Measurements from ENCODE around the gene TEAD4. TPM values are rescaled to one million over a fixed set of nuclear protein-coding genes. Genes with fewer than 3 reads are reported as not detected.

The TEAD4 gene
- polyA plus RNA-seq, 12 donors: 39.9 to 122 (median 83.1) TPM; not detected in 1

DNA sequence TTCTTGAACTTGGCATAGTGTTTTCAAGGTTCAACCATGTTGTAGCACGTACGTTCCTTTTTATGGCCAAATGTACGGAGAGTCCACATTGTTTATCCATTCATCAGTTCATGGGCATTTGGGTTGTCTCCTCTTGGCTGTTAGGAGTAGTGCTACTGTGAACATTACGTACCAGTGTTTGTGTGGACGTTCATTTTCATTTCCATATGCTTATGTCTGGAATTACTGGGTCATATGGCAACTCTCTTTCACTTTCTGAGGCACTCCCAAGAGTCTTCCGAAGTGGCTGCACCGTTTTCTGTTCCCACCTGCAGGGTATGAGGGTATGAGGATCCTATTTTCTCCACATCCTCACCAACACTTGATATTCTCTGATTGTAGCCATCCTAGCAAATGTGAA lies 68.9 kb downstream of the TEAD4 start:
- no peak for DNase-seq

DNA sequence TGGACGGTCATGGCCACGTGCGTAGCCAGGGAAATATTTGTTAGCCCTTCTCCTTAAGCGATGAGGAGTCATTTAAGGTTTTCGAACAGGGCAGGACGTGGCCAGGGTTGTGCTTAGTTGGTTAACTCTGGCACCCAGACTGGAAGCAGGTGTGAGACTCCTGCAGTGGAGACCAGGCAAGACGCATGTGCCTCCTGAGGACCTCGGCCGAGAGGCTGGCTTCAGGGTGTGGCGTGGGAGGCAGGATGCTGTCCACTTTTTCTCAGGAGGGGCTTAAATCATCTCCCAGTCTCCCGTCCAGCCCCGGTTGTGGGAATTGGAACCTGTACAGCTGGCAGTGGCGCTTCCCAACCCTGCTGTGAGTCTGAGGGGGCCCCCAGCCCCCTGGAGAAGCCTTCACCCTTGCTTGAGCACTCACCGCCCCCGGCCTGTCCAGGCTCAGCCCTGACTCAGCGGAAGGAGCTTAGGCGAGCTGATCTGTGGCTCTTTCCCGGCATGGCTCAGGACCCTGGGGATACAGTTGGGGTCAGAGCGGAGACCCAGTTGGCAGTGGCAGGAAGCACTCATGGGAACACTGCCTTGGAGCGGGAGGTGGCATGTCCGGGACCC lies 71.7 kb downstream of the TEAD4 start:
- no peak for DNase-seq

DNA sequence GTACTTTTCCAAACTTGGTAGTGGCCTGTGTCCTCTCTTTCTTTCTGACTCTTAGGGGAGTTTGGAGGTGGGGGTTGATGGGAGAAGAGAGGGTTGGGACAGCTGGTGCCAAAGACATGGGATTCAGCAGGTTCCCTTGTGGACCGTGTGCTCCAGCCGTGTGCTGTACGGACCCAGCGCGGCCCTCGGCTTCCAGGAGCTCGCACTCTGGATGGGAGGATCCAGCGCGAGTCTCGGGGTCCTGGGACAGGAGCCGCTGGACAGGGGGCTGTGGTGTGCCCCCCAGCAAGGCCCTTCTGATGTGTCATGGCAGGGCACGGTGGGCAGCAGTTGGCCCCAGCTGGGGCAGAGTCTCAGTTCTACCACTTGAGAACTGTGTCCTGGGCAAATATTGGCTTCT lies 73.0 kb downstream of the TEAD4 start:
- DNase-seq: no peak

DNA sequence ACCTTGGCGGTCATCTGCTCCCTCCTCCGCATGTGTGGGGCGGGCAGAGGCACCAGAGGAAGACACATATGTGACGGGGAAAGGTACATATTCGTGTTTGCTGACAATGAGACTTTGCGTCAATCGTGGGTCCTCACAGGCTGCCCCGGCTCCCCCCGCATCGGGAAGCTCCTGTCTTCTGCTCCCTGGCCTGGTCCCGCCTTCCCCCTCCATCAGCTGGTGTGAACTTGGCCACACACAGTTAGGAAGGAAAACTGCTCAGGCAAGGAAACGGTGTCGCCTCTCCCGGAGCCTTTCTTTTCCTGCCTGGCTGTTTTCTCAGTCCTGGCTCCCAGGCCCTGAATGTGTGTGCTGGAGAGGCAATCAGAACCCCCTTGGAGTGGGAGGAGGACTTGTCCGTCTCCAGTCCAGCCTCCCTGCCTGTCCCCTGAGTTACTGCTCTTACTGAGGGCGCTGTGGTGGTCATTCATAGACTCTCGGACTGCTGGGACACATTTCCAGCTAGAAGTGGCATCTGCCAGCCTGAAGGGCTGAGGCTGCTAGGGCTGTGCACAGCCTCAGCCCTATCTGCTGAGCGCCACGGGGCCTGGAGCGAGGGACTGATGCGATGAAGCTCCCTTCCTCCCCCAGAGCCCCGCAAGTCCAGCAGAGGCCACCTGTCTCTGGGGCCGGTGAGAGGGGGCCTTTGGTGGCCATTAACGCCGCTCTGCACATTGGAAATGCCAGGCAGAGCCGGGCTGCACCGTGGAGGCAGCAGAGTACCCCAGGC lies 73.8 kb downstream of the TEAD4 start:
- DNase-seq: no peak

DNA sequence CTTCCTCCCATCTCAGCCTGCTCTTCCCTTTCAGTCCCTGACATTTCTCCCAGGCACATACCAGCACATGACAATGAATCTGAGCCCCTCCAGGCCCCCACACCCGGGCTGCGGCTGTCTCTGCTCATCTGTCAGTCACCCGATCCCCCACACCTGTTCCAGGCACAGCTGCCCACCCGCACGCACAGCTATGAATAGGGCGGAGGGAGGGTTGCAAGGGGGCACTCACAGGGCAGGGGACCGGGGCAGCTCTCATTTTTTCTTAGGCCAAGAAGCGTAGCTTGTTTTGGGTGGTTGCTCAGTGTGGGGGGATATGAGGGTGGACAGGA lies 74.3 kb downstream of the TEAD4 start:
- DNase-seq: peak; percentile 56

DNA sequence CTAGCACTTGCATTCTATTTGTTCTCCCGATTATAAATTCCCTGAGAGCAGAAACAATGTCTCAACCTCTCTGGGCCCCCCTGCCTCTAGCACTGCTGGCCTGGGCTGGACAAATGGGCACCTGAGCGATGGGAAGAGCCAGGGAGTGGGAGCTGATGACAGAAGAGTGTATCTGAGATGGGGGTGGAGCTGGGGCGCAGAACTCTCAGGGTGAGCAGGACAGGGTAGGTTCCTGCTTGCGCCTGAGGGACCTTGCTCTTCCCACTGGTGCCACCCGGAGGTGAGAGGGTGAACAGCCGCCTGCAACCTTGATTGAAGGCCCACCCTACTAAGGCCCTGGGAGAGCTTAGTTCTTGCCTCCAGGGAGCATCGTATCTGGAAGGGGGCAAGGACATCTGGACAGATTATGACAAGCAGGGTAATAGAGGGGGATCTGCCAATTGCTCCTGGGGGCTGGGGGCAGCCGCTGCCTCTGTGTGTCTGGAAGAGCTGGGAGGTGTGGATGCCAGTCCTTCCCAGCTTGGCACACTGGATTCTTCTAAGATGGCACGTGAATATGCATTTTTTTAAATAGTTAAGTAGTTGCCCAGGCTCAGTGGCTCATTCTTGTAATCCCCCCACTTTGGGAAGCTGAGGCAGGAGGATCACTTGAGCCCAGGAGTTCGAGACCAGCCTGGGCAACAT lies 75.0 kb downstream of the TEAD4 start:
- DNase-seq: no peak

DNA sequence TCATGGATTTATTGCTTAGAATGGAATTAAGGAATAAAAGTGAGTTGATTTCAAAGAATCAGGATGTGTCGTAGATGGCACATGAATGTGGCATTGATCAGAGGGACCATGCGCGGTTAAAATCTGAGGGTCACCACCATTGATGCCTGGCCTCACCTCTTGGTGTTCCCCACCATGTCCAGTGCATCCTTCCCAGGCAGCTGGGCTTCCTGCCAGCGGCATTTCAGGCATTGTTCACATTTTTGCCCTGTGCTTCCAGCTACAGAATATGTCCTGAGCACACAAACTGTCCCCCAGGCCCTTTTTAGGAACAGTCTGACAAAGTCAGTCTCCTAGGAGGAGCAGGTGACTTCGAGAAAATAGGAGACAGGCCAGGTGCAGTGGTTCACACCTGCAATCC lies 76.0 kb downstream of the TEAD4 start:
- DNase-seq: no peak

DNA sequence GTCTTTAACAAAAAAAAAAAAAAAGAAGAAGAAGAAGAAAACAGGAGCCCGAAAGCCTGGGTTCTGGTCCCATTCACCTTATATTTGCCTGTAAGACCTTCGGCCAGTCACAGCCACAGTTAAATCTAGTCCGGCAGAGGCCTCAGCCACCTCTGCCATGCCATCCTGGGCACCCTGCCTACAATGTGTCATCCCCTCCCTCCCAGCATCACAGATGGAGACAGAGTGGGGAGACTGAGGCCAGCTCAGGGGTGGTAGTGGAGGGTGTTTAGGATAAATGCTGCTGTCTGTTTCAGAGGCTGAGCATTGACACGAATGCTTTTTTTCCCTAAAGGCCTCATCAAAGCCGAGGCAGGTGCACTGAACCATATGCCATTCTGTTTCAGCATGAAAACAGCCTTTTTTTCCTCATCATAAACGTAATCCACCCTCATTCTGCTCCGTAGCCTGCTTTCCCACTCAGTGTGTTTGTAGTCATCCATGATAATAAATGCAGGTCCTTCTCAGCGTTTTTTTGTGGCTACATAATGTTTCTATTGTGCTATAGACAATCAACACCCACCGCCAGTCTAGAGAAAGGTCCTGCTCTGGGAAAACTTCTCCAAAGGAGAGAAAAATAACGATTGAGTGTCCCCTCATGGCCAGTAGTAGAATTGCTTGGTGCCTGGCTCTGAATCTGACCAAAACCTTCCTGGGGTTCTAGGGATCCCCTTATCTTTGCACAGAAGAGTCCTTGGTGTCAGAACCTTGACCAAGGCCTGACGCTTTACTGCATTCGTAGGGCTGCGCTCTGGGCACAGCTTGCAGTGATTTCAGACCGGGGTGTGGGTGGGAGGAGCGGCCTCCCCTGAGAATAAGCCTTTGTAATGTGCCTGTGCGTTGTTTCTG lies 76.9 kb downstream of the TEAD4 start:
- DNase-seq: no peak

DNA sequence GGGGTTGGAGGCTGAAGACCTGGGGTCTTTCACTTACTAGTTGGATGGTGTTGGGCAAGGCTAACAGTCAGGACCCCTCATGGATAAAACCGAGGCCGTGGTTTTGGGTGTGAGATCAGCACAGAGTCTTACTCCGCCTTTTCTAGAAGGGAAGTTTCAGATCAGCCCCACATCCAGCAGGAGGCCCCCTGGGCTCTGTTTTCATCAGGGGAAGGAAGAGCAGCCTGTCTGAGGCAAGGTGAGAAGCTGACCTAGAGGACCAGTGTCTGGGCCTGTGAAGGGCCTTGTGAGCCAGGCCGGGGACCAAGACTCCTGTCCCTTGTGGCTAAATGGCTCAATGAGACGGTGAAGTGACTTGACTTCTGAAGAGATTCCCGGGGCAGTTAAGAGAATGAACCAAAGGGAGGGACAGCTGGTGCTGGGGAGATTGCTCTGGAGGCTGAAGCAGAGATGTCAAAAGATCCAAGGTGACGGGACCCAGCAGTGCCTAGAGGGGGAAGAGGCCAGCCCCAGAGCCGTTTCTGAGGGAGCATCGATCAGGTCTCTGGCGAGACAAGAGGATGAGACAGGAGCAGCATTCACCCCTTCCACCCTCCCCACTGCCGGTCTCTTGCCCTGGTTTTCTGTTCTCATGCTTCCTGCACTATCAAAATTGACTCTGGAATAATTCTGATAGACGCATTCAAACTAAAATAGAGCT lies 77.9 kb downstream of the TEAD4 start:
- DNase-seq: no peak

DNA sequence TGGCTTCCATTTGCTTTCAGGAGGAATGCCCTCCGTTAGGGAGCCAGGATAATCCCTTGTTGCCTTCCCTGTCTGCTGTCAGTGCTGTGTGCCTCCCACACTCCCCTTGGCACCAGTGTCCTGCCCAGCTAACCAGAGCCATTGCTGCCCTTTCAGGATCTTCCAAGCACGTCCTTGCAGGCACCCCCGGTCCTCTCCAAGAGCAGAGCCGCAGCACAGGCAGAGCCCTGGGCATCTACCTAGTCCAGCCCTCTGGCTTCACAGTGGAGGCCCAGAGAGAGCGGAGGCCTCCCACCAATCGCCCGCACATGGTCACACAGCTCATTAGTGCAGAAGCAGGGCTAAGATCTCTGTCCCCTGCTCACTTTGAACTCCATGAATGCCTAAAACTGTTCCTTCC lies 79.0 kb downstream of the TEAD4 start:
- DNase-seq: no peak

DNA sequence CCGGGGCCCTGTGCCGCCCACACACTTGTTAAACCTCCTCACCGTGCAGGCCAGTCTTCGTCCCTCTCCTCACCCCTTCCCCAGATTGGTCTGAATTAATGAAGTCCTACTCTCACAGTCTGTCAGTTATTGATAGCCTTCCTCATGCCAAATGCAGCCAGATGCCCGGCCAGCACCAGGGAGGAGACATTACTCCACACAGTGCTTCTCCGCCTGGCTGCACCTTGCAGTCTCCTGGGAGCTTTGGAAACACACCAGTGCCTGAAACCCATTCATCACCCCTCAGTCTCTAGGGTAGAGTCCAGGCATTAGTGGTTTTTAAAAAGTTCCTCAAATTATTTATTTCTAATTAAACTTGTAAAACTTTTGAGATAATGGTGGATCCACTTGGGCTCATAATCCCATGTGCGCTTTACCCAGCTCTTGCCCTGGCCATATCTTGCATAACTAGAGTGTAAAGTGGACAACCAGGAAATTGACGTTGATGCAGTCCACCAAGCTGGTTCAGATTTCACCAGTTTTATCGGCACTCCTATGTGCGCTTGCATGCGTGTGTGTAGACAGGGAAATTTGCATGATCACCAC lies 79.8 kb downstream of the TEAD4 start:
- no peak for DNase-seq

DNA sequence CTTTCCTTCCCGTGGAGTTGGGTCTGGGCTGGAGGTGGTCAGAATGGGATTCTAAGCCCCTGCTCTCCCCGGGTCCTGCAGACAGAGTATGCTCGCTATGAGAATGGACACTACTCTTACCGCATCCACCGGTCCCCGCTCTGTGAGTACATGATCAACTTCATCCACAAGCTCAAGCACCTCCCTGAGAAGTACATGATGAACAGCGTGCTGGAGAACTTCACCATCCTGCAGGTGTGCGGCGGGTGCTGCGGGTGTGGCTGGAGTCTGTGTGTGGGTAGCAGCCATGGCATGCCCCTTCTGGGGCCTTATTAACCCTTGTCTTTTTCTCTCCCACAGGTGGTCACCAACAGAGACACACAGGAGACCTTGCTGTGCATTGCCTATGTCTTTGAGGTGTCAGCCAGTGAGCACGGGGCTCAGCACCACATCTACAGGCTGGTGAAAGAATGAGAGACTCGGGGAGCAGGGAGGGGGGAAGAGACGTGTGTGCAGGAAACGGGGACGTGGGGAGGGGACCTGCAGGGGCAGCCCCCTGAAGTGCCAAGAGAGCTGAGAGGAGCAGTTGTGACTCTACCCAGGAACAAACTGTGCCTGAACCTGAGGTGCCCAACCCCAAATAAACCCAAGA lies 80.9 kb downstream of the TEAD4 start:
- no peak for DNase-seq

DNA sequence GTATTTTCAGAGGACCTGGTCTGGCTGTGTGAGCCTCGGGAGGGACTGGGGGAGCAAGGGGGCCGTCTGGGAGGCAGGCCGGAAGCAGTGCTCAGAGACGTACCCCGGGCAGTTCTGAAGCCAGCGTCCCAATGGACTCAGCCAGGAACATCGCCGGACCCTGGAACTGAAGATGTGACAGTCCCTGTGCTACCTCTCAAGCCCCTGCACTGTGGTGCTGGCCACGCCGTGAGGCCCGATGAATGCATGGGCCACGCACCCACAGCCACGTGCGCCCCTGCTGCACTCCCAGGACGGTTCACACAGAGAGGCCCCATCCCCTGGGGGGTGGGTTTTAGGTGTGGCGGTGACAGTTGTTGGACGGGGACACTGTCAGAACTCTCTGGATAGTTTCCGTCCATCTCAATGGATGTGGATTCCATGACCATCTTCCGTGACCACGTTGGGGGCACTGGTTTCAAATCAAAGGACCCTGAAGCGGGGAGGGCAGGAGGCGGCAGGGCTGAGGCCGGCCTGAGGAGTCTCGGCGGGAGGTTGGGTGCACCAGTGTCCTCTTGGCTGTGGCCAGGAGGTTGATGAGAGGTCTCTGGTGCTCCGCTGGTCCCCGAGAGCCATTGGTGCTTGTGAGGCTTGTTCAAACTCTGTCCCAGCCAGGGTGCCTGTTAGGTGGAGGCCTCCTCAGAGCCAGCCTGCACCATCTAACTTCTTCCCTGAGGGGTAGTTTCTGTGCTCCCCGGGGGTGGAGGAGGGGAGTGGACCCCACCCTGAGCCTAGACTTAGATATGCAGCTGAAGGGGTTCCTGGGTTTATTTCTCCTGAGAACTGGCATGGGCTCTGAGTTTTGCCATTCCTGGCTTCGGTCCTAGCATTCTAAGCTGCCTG lies 81.7 kb downstream of the TEAD4 start:
- DNase-seq: no peak

DNA sequence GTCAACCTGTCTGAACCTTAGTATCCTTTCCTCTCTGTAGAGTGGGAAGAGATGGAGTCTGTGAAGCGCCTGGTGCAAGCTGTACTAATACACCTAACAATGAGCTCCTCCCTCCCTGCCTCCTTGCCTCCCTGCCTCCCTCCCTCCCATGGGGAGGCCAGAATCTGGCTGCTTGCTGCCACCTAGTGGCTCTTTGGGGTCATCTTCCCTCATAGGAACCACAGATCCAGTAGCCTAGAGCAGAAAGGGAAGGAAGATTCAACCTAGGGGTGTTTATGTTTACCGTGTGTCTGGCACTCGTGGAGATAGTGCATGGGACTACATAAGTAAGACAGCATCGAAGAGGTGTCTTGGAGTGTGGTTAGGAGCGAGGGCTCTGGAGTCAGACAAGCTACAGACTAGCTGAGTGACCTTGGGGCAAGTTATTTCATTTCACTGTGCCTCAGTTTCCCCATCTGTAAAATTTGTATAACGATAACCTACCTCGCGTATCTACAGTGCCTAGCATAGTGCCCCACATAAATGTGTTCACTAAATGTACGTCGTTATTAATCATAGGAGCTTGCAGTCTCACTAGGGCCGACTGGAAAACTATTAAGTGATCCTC lies 82.5 kb downstream of the TEAD4 start:
- peak; percentile 69 for DNase-seq

DNA sequence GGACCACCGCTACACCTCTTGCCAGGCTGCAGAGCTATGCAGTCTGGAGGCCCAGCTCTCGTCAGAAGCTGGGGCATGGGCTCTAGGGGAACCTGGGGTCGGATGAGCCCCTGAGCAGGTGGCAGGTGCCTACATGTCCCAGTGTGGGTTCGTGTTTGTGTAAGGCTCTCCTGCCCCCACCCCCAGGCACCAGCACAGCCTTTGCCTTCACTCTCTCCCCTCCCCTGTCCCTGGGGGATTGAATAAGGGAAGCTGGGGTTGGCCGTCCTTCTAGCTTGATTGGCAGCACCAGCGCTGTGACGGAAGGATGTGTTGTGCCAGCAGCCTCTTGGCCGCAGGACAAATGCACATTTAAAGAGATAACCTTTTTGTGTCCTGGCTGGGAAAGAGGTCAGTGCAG lies 83.2 kb downstream of the TEAD4 start:
- DNase-seq: no peak

DNA sequence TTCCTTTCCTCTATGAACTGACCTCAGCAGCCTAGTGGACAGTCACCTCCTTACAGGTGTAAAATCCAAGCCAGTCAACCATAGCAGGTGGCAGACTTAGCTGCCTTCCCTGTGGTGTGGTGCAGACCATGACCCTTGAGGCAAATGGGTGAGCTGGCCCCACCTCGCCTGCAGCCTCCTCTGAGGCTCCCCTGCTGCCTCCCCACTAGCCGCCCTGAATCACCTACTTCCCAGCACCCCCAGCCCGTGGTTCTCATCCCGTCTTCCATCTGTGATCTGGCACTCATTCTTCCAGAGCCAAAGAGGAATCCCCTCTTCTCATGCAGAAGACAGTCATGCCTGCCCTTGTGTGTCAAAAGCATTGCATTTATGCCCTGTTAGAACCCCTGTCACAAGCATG lies 83.6 kb downstream of the TEAD4 start:
- no peak for DNase-seq

DNA sequence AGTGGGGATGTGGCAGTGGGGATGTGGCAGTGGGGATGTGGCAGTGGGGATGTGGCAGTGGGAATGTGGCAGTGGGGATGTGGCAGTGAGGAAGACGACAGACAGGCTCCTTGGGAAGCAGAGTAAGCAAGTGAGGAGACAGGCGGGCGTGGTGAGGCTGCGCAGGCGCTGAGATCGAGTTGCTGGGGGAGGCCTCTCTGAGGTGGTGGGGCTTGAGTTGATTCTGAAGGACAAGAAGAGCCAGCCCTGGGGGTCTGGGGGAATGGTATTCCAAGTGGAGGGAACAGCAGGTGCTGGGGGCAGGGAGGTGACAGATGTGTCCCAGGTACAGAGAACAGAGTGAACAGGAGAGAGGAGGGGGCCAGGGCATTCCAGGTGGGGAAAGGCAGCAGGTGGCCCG lies 84.2 kb downstream of the TEAD4 start:
- DNase-seq: no peak

DNA sequence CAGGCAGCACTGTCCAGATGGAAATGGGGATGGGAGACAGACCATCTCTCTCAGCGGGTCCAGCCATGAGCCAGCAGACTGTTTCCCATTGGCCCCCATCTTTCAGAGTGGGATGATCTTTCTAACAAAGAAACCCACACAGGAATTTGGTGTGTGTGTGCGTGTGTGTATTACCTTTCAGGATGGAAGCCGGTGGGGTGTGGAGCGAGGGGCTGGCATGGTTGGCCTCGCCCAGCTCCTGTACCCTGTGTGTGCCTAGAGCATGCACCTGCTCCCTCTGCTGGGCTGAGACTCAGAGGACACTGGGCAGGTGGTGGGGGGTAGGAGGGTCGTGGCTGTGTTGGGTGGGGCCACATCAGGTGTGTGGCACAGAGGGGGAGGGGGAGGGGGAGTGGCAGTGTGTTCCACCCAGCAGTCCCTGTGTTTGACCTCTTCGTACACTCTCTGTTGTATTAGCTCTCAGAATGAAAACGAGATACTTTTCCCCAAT lies 85.0 kb downstream of the TEAD4 start:
- no peak for DNase-seq

DNA sequence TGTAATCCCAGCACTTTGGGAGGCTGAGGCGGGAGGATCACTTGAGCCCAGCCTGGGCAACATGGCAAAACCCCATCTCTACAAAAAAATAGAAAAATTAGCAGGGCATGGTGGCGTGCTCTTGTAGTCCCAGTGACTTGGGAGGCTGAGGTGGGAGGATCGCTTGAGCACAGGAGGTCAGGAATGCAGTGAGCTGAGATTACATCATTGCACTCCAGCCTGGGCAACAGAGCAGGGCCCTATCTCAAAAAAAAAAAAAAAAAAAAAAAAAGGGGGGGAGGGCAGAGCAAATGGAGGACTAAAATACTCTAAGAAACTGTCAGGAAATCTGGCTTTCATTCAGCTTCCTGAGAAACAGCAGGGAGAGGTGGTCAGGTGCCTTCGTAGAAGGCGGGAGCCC lies 86.3 kb downstream of the TEAD4 start:
- no peak for DNase-seq
